Measurements from ENCODE around the gene DOCK10.

DNA sequence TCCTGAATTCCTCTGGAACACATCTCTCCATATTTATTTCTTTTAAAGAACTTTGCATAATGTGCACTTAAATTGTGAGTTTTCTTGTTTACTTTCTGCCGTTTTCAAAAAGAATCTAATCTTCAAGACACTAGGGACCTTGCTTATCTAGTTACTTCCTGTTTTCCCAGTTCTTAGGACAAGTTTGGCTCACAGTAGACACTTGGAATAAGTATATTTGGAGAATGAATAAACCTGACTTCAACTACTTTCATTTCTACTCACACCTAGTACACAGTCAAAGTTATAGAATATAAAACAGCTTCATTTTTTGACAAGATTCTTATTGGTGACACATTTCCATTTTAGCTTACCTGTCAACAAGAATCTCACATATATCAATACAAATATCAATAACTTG, 170.5 kb downstream of the DOCK10 start:
- TF ChIP-seq, protein P1, sequence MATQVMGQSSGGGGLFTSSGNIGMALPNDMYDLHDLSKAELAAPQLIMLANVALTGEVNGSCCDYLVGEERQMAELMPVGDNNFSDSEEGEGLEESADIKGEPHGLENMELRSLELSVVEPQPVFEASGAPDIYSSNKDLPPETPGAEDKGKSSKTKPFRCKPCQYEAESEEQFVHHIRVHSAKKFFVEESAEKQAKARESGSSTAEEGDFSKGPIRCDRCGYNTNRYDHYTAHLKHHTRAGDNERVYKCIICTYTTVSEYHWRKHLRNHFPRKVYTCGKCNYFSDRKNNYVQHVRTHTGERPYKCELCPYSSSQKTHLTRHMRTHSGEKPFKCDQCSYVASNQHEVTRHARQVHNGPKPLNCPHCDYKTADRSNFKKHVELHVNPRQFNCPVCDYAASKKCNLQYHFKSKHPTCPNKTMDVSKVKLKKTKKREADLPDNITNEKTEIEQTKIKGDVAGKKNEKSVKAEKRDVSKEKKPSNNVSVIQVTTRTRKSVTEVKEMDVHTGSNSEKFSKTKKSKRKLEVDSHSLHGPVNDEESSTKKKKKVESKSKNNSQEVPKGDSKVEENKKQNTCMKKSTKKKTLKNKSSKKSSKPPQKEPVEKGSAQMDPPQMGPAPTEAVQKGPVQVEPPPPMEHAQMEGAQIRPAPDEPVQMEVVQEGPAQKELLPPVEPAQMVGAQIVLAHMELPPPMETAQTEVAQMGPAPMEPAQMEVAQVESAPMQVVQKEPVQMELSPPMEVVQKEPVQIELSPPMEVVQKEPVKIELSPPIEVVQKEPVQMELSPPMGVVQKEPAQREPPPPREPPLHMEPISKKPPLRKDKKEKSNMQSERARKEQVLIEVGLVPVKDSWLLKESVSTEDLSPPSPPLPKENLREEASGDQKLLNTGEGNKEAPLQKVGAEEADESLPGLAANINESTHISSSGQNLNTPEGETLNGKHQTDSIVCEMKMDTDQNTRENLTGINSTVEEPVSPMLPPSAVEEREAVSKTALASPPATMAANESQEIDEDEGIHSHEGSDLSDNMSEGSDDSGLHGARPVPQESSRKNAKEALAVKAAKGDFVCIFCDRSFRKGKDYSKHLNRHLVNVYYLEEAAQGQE (IDR thresholded peaks at IDR 0.05; ENCODE audit: insufficient read depth in 1 of 2, low read depth in 2 of 2, low read length in 1 of 2): no peak
- TF ChIP-seq, protein P2, sequence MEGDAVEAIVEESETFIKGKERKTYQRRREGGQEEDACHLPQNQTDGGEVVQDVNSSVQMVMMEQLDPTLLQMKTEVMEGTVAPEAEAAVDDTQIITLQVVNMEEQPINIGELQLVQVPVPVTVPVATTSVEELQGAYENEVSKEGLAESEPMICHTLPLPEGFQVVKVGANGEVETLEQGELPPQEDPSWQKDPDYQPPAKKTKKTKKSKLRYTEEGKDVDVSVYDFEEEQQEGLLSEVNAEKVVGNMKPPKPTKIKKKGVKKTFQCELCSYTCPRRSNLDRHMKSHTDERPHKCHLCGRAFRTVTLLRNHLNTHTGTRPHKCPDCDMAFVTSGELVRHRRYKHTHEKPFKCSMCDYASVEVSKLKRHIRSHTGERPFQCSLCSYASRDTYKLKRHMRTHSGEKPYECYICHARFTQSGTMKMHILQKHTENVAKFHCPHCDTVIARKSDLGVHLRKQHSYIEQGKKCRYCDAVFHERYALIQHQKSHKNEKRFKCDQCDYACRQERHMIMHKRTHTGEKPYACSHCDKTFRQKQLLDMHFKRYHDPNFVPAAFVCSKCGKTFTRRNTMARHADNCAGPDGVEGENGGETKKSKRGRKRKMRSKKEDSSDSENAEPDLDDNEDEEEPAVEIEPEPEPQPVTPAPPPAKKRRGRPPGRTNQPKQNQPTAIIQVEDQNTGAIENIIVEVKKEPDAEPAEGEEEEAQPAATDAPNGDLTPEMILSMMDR (IDR thresholded peaks at IDR 0.05): no peak

Data from Panc1 (cell line).